Measurements from ENCODE around the gene IL16.

DNA sequence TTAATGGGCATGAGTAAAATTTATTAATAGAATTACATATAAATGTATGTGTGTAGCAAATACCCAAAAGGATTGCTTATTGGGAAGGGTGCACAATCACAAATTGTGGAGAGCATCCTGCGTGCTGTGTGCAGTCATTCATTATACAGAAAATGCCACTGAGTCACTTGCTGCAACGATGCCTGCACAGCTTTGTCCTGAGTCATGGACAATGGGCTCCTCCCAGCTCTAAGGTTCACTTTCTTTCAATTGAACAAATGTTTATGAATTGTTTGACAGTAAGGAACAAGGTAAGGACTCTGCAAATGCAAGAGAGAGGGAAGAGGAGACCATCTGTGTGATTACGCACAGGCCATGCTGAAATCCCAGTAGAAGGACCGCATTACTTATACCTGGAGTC, 43.9 kb upstream of the IL16 start:
- TF ChIP-seq, protein P1, sequence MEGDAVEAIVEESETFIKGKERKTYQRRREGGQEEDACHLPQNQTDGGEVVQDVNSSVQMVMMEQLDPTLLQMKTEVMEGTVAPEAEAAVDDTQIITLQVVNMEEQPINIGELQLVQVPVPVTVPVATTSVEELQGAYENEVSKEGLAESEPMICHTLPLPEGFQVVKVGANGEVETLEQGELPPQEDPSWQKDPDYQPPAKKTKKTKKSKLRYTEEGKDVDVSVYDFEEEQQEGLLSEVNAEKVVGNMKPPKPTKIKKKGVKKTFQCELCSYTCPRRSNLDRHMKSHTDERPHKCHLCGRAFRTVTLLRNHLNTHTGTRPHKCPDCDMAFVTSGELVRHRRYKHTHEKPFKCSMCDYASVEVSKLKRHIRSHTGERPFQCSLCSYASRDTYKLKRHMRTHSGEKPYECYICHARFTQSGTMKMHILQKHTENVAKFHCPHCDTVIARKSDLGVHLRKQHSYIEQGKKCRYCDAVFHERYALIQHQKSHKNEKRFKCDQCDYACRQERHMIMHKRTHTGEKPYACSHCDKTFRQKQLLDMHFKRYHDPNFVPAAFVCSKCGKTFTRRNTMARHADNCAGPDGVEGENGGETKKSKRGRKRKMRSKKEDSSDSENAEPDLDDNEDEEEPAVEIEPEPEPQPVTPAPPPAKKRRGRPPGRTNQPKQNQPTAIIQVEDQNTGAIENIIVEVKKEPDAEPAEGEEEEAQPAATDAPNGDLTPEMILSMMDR (IDR thresholded peaks at IDR 0.05), result no peak
- no peak for TF ChIP-seq ZFX (IDR thresholded peaks at IDR 0.05; ENCODE audit: borderline replicate concordance)

All from 22Rv1 (cell line).